Gastrocnemius medialis (tissue), 4 donors: ENCODE data around the gene GTF2A2.

Source experiments
- POLR2A ChIP-seq, 2 donors: fragments of 450-650 bp; IDR thresholded peaks; one replicate each; pipeline ENCODE4 v1.6.1; 2017; ENCODE audit warnings: antibody characterized with exemption in 2 of 2, mild to moderate bottlenecking in 2 of 2, moderate library complexity in 2 of 2
- TF ChIP-seq, protein P1 (sequence below), 5 experiments: fragments of 450-650 bp in 3 of 5; fragments of 200-600 bp in 2 of 5; sonication (generic) in 2 of 5; IDR thresholded peaks in 4 of 5; conservative IDR thresholded peaks in 1 of 5; 1 replicate in 4 of 5; 2 replicates in 1 of 5; pipeline ENCODE4 v1.5.1; 2016 to 2019; ENCODE audit warnings: antibody characterized with exemption in 5 of 5, mild to moderate bottlenecking in 3 of 5, moderate library complexity in 3 of 5

- TF ChIP-seq, protein P1, sequence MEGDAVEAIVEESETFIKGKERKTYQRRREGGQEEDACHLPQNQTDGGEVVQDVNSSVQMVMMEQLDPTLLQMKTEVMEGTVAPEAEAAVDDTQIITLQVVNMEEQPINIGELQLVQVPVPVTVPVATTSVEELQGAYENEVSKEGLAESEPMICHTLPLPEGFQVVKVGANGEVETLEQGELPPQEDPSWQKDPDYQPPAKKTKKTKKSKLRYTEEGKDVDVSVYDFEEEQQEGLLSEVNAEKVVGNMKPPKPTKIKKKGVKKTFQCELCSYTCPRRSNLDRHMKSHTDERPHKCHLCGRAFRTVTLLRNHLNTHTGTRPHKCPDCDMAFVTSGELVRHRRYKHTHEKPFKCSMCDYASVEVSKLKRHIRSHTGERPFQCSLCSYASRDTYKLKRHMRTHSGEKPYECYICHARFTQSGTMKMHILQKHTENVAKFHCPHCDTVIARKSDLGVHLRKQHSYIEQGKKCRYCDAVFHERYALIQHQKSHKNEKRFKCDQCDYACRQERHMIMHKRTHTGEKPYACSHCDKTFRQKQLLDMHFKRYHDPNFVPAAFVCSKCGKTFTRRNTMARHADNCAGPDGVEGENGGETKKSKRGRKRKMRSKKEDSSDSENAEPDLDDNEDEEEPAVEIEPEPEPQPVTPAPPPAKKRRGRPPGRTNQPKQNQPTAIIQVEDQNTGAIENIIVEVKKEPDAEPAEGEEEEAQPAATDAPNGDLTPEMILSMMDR (IDR thresholded peaks at IDR 0.05 in 4 of 5, conservative IDR thresholded peaks at IDR 0.05 in 1 of 5): no peak
- no peak for TF ChIP-seq POLR2A (IDR thresholded peaks at IDR 0.05)
These were observed 23.0 kb upstream of the GTF2A2 start for GRCh38 chr15:59680346-59680745.
